HG03432 (cell line): ENCODE data around the gene FOXJ1.
"Not testable (repeated sequence)": the region's sequence is repeated elsewhere in the genome, so short reads cannot be mapped to it uniquely, and the experiment has no call there.

Experiments
- ATAC-seq: cut with Tn5 transposase; IDR thresholded peaks from one replicate; pipeline ENCODE4 v1.9.1; 2021; ENCODE audit warnings: mild to moderate bottlenecking, moderate library complexity; ENCODE audit not compliant: unreplicated experiment

The FOXJ1 gene

GRCh38 chr17:76141212-76142038 lies at the start of gene FOXJ1:
FOXJ1 (minus strand) TSS chr17:76141245; CDS start chr17:76140395, 850 bp downstream.
- ATAC-seq, result peak; percentile 82

GRCh38 chr17:76189741-76190140 lies 48.7 kb upstream of the FOXJ1 start:
- ATAC-seq, result no peak

- ATAC-seq, result no peak
These were observed 48.2 kb upstream of the FOXJ1 start for GRCh38 chr17:76189247-76189646.

GRCh38 chr17:76188213-76189016 lies 47.4 kb upstream of the FOXJ1 start:
- no peak for ATAC-seq

GRCh38 chr17:76186774-76187173 lies 45.7 kb upstream of the FOXJ1 start:
- ATAC-seq, result not testable (repeated sequence)

GRCh38 chr17:76184290-76184689 lies 43.2 kb upstream of the FOXJ1 start:
- no peak for ATAC-seq

GRCh38 chr17:76182016-76182764 lies 41.1 kb upstream of the FOXJ1 start:
- no peak for ATAC-seq

- ATAC-seq, result no peak
These were observed 38.7 kb upstream of the FOXJ1 start for GRCh38 chr17:76179496-76180467.

- no peak for ATAC-seq
These were observed 37.1 kb upstream of the FOXJ1 start for GRCh38 chr17:76178124-76178523.

GRCh38 chr17:76176701-76177574 lies 35.9 kb upstream of the FOXJ1 start:
- ATAC-seq, result no peak

- ATAC-seq, result no peak
These were observed 33.0 kb upstream of the FOXJ1 start for GRCh38 chr17:76174037-76174436.

- ATAC-seq, result no peak
These were observed 32.4 kb upstream of the FOXJ1 start for GRCh38 chr17:76173474-76173873.

- no peak for ATAC-seq
These were observed 30.7 kb upstream of the FOXJ1 start for GRCh38 chr17:76171706-76172105.

GRCh38 chr17:76170114-76170513 lies 29.1 kb upstream of the FOXJ1 start:
- no peak for ATAC-seq

GRCh38 chr17:76166906-76167305 lies 25.9 kb upstream of the FOXJ1 start:
- ATAC-seq, result no peak

GRCh38 chr17:76166168-76166567 lies 25.1 kb upstream of the FOXJ1 start:
- no peak for ATAC-seq

- no peak for ATAC-seq
These were observed 23.3 kb upstream of the FOXJ1 start for GRCh38 chr17:76164331-76164730.

- ATAC-seq, result no peak
These were observed 22.9 kb upstream of the FOXJ1 start for GRCh38 chr17:76163919-76164318.

- no peak for ATAC-seq
These were observed 20.7 kb upstream of the FOXJ1 start for GRCh38 chr17:76161619-76162266.
